H1 (cell line): Measurements from ENCODE around the gene MIGA1. TPM values are rescaled to one million over a fixed set of nuclear protein-coding genes. Genes with fewer than 3 reads are reported as not detected.

ENCODE experiments used
- ASH2L ChIP-seq: fragments of 200-600, 300-600 bp; sonication (generic); IDR thresholded peaks from one replicate; pipeline ENCODE4 v1.7.1; 2017; ENCODE audit warnings: low read length
- CEBPB ChIP-seq: IDR thresholded peaks from 2 replicates; pipeline ENCODE4 v1.6.1; 2012; ENCODE audit warnings: low read depth, low read length
- CHD2 ChIP-seq: IDR thresholded peaks from 2 replicates; pipeline ENCODE4 v1.6.1; 2012; ENCODE audit warnings: low read length, improper control_type of control experiment
- EGR1 ChIP-seq: IDR thresholded peaks from 2 replicates; pipeline ENCODE4 v1.6.1; 2011; ENCODE audit warnings: low read depth, low read length, borderline replicate concordance
- EP300 ChIP-seq, 2 experiments: IDR thresholded peaks; 1 replicate in 1 of 2; 2 replicates in 1 of 2; pipeline ENCODE4 v1.6.1; 2011 to 2012; ENCODE audit warnings: low read depth in 2 of 2, low read length in 2 of 2, mild to moderate bottlenecking in 2 of 2, borderline replicate concordance in 1 of 2, inconsistent platforms in 1 of 2, moderate library complexity in 1 of 2
- EZH2 ChIP-seq: fragments of 200-600 bp; sonication (generic); IDR thresholded peaks from 2 replicates; pipeline ENCODE4 v1.7.1; 2012; ENCODE audit warnings: low read depth, mild to moderate bottlenecking, moderate library complexity, low read length, inconsistent platforms; ENCODE audit not compliant: severe bottlenecking
- FOSL1 ChIP-seq: IDR thresholded peaks from 2 replicates; pipeline ENCODE4 v1.6.1; 2011; ENCODE audit warnings: mild to moderate bottlenecking, low read depth, low read length, moderate library complexity; ENCODE audit not compliant: insufficient read depth
- GTF2F1 ChIP-seq: IDR thresholded peaks from 2 replicates; pipeline ENCODE4 v1.6.1; 2012; ENCODE audit warnings: low read depth, low read length, improper control_type of control experiment, borderline replicate concordance
- JUN ChIP-seq: IDR thresholded peaks from 2 replicates; pipeline ENCODE4 v1.6.1; 2011; ENCODE audit warnings: low read depth, mild to moderate bottlenecking, improper control_type of control experiment, low read length
- KDM4A ChIP-seq: IDR thresholded peaks from one replicate; pipeline ENCODE4 v1.7.1; 2012; ENCODE audit warnings: low read depth, mild to moderate bottlenecking, moderate library complexity, low read length, inconsistent platforms; ENCODE audit not compliant: severe bottlenecking
- MAFK ChIP-seq: IDR thresholded peaks from 2 replicates; pipeline ENCODE4 v1.6.1; 2012; ENCODE audit warnings: low read depth, mild to moderate bottlenecking, improper control_type of control experiment, low read length
- NANOG ChIP-seq: IDR thresholded peaks from 2 replicates; pipeline ENCODE4 v1.6.1; 2011; ENCODE audit warnings: low read length, low read depth, mild to moderate bottlenecking, inconsistent platforms; ENCODE audit not compliant: insufficient read depth, poor library complexity, severe bottlenecking
- SRF ChIP-seq: IDR thresholded peaks from 2 replicates; pipeline ENCODE4 v1.6.1; 2011; ENCODE audit warnings: mild to moderate bottlenecking, low read depth, low read length, moderate library complexity
- TAF1 ChIP-seq: IDR thresholded peaks from 2 replicates; pipeline ENCODE4 v1.6.1; 2011; ENCODE audit warnings: mild to moderate bottlenecking, low read depth, low read length
- TAF7 ChIP-seq: optimal IDR thresholded peaks from 2 replicates; pipeline ENCODE3; 2011; ENCODE audit warnings: low read depth, mild to moderate bottlenecking, inconsistent platforms, low read length, moderate library complexity, borderline replicate concordance
- YY1 ChIP-seq: IDR thresholded peaks from 2 replicates; pipeline ENCODE4 v1.6.1; 2011; ENCODE audit warnings: low read depth, mild to moderate bottlenecking, low read length
- polyA plus RNA-seq, 7 experiments: library from polyadenylated mRNA; depleted of rRNA in 3 of 7; stranded (reverse) in 5 of 7; unstranded in 2 of 7; fragments of >200 nt in 5 of 7; fragments of 200-250 nt in 2 of 7; gene quantifications; 1 replicate in 5 of 7; 2 replicates in 1 of 7; 4 replicates in 1 of 7; pipeline versions ENCODE4 v1.2.1 to v1.2.3, GENCODE V29; 2011 to 2013; ENCODE audit warnings: missing spikeins in 2 of 7, mixed read lengths in 2 of 7
- total RNA-seq: library from RNA; stranded (reverse); fragmentation: NEBNext Ultra II Directional; extraction: Animal tissue kit (Norgen Biotek cat#: 25700); gene quantifications from 2 replicates; pipeline ENCODE4 v1.2.1, GENCODE V29; 2021
- TF ChIP-seq, protein P1 (sequence below), 3 experiments: IDR thresholded peaks; 1 replicate in 2 of 3; 2 replicates in 1 of 3; pipeline versions ENCODE4 v1.5.1 to v1.6.1; 2011; ENCODE audit warnings: low read length in 3 of 3, mild to moderate bottlenecking in 3 of 3, inconsistent platforms in 2 of 3, low read depth in 1 of 3, moderate library complexity in 1 of 3; ENCODE audit not compliant: insufficient read depth in 1 of 3; ENCODE audit errors: control extremely low read depth in 1 of 3
- TF ChIP-seq, protein P2 (sequence below): IDR thresholded peaks from 2 replicates; pipeline ENCODE4 v1.6.1; 2012; ENCODE audit warnings: low read length, inconsistent platforms
- TF ChIP-seq, protein P3 (sequence below): IDR thresholded peaks from 2 replicates; pipeline ENCODE4 v1.6.1; 2012; ENCODE audit warnings: inconsistent platforms

The MIGA1 gene
- total and polyA plus RNA-seq, 2 of the 8 experiments (the other 6 are each of a cell fraction or from before 2014, with no cell fraction given), result 0.95 to 7.0 TPM

DNA sequence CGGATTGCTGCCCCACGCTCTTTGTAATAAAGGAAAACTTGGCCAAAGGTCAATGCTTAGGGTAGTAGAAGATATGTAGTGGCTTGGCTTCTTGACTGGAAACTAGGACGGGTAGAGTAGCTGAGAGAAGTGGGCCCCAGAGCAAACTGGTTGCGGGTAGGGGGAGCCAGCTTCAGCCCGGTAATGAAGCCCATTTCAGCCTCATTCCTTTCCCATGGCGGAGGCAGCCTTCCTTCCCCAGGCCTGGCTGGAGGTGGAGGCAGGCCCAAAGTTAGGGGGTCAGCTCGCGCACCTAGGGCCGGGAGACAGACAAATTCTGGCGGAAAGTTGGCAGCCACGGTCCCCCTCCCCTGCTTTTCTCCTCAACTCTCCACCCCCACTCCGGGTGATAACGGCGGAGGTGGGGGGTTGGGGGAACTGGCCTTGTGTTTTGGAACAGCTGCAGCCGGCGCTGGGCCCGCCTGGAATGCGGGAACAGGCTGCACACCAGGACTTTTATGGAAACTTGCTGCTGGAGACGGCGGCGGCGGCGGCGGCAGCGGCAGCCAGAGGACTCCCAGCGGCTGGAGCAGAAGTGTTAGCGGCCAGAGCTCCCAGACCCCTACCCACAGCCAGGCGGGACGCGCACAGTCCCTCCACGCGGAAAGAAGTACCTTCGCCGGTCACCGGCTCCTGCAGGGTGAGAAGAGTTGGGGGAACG is 108.8 kb downstream of the MIGA1 start, which contains the start of gene NEXN (continued):
- TF ChIP-seq SRF, result no peak
- TF ChIP-seq KDM4A, result peak; percentile 69
- TF ChIP-seq NANOG, result no peak
- TF ChIP-seq GTF2F1, result no peak
- TF ChIP-seq, protein P1, sequence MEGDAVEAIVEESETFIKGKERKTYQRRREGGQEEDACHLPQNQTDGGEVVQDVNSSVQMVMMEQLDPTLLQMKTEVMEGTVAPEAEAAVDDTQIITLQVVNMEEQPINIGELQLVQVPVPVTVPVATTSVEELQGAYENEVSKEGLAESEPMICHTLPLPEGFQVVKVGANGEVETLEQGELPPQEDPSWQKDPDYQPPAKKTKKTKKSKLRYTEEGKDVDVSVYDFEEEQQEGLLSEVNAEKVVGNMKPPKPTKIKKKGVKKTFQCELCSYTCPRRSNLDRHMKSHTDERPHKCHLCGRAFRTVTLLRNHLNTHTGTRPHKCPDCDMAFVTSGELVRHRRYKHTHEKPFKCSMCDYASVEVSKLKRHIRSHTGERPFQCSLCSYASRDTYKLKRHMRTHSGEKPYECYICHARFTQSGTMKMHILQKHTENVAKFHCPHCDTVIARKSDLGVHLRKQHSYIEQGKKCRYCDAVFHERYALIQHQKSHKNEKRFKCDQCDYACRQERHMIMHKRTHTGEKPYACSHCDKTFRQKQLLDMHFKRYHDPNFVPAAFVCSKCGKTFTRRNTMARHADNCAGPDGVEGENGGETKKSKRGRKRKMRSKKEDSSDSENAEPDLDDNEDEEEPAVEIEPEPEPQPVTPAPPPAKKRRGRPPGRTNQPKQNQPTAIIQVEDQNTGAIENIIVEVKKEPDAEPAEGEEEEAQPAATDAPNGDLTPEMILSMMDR (IDR thresholded peaks at IDR 0.05; ENCODE audit: control extremely low read depth in 1 of 3, insufficient read depth in 1 of 3, low read depth in 1 of 3, low read length in 3 of 3), result no peak
- TF ChIP-seq TAF7, result peak; percentile 43
- TF ChIP-seq TAF1, result peak; percentile 71
- TF ChIP-seq CEBPB, result no peak
- TF ChIP-seq, protein P2, sequence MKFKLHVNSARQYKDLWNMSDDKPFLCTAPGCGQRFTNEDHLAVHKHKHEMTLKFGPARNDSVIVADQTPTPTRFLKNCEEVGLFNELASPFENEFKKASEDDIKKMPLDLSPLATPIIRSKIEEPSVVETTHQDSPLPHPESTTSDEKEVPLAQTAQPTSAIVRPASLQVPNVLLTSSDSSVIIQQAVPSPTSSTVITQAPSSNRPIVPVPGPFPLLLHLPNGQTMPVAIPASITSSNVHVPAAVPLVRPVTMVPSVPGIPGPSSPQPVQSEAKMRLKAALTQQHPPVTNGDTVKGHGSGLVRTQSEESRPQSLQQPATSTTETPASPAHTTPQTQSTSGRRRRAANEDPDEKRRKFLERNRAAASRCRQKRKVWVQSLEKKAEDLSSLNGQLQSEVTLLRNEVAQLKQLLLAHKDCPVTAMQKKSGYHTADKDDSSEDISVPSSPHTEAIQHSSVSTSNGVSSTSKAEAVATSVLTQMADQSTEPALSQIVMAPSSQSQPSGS, result no peak
- no peak for TF ChIP-seq JUN
- no peak for TF ChIP-seq CHD2
- peak; percentile 97 for TF ChIP-seq ASH2L
- peak in 1 of 2 experiments; percentile 66; a peak in 1 of 3 replicates for TF ChIP-seq EP300 (IDR thresholded peaks at IDR 0.05; ENCODE audit: borderline replicate concordance in 1 of 2, low read depth in 2 of 2, low read length in 2 of 2)
- TF ChIP-seq MAFK, result no peak
- no peak for TF ChIP-seq FOSL1
- TF ChIP-seq, protein P3, sequence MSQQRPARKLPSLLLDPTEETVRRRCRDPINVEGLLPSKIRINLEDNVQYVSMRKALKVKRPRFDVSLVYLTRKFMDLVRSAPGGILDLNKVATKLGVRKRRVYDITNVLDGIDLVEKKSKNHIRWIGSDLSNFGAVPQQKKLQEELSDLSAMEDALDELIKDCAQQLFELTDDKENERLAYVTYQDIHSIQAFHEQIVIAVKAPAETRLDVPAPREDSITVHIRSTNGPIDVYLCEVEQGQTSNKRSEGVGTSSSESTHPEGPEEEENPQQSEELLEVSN, result no peak
- TF ChIP-seq EGR1, result 0 out of 2 replicates have a peak, but pooled peaks have one; percentile 2
- TF ChIP-seq EZH2, result no peak
- peak; percentile 76; the same call in 1 of the 2 replicates for TF ChIP-seq YY1
